ENCODE results near the gene SEC31B.

The SEC31B gene

GRCh38 chr10:100482181-100482833 lies 37.4 kb downstream of the SEC31B start:
- DNase-seq (ENCODE audit: low read depth), result peak; percentile 2
- peak; percentile 86 for TF ChIP-seq CTCF (IDR thresholded peaks at IDR 0.05; ENCODE audit: low read depth, low read length, missing control alignments)
- H3K4me3 ChIP-seq (ENCODE audit: low read depth, low read length), result peak overlapping the region; percentile 38

- TF ChIP-seq CTCF (IDR thresholded peaks at IDR 0.05; ENCODE audit: low read depth, low read length, missing control alignments), result no peak
- H3K4me3 ChIP-seq (ENCODE audit: low read depth, low read length), result peak overlapping the region; percentile 38
- peak; percentile 68 for DNase-seq (ENCODE audit: low read depth)
Observed at GRCh38 chr10:100481462-100482081, 38.1 kb downstream of the SEC31B start.

- no peak for TF ChIP-seq CTCF (IDR thresholded peaks at IDR 0.05; ENCODE audit: low read depth, low read length, missing control alignments)
- no peak for DNase-seq (ENCODE audit: low read depth)
- H3K4me3 ChIP-seq (ENCODE audit: low read depth, low read length), result no peak overlapping the region
Observed at GRCh38 chr10:100480002-100480401, 39.7 kb downstream of the SEC31B start.

GRCh38 chr10:100479037-100479436 lies 40.6 kb downstream of the SEC31B start:
- no peak for TF ChIP-seq CTCF (IDR thresholded peaks at IDR 0.05; ENCODE audit: low read depth, low read length, missing control alignments)
- no peak for DNase-seq (ENCODE audit: low read depth)
- no peak overlapping the region for H3K4me3 ChIP-seq (ENCODE audit: low read depth, low read length)

- no peak for DNase-seq (ENCODE audit: low read depth)
- no peak overlapping the region for H3K4me3 ChIP-seq (ENCODE audit: low read depth, low read length)
- TF ChIP-seq CTCF (IDR thresholded peaks at IDR 0.05; ENCODE audit: low read depth, low read length, missing control alignments), result no peak
Observed at GRCh38 chr10:100477970-100478369, 41.7 kb downstream of the SEC31B start.

- H3K4me3 ChIP-seq (ENCODE audit: low read depth, low read length), result no peak overlapping the region
- TF ChIP-seq CTCF (IDR thresholded peaks at IDR 0.05; ENCODE audit: low read depth, low read length, missing control alignments), result no peak
Observed at GRCh38 chr10:100470367-100470766, 49.3 kb downstream of the SEC31B start.

GRCh38 chr10:100469756-100470155 lies 49.9 kb downstream of the SEC31B start:
- TF ChIP-seq CTCF (IDR thresholded peaks at IDR 0.05; ENCODE audit: low read depth, low read length, missing control alignments), result no peak
- H3K4me3 ChIP-seq (ENCODE audit: low read depth, low read length), result no peak overlapping the region
- no peak for DNase-seq (ENCODE audit: low read depth)

More at GRCh38 chr10:100470367-100470766, 49.3 kb downstream of the SEC31B start:
- no peak for DNase-seq (ENCODE audit: low read depth)

All from GM12864 (cell line).